ENCODE data around the gene SLC16A8. TPM values are rescaled to one million over a fixed set of nuclear protein-coding genes. Genes with fewer than 3 reads are reported as not detected.

SLC16A8 gene
- total and polyA plus RNA-seq, 10 of the 15 experiments (the other 5 are each of a cell fraction or from before 2014, with no cell fraction given): not detected

DNA sequence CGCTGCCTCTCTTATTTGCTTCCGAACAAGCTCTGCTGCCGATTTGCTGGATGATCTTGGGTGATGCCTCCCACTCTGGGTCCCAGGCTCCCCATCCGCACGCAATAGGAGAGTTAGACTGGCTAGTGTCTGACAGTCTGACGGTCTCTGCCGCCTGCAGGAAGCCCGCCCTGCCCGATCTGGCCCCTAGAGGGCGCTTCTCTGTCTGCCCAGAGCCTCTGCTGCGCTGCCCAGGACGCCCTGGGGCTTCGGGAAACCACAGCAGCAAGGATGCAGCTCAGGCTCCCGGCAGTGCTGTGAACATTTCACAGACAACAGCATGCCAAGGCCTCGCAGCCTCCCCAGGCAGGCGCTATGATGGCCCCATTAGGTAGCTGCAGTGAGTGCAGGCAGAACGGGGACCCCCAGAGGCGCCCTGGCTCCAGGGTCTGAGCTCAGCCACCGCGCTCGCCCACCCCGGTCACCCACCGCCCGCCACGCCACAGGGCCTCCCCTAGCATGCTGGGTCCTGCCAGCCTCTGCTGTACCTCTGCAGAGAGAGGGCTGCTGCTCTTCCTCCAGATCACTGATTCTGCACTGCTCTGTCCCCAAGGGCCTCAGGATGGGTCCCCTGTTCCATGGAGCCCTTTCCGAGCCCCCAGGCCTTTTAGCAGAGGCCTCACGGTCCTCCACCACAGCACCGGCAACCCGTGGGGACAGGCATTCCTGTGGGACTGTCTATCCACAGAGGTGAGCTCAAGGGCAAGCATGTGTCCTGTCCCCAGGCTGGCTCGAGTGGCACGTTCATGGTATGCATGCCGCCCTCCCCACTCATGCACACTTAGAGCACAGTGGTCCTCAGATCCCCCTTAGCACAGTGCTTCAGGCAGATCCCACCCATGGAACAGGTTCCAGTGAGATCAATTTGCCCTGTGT is 30.8 kb upstream of the SLC16A8 start (continued):
- TF ChIP-seq TCF3 (IDR thresholded peaks at IDR 0.05; ENCODE audit: borderline replicate concordance, insufficient read depth, low read depth, low read length) (no peak), CBX5 (IDR thresholded peaks at IDR 0.05; ENCODE audit: low read depth) (no peak), RAD21 (IDR thresholded peaks at IDR 0.05; ENCODE audit: insufficient read depth, low read depth, low read length) (peak; percentile 75), PAX8 (IDR thresholded peaks at IDR 0.05) (no peak), WRNIP1 (IDR thresholded peaks at IDR 0.05; ENCODE audit: borderline replicate concordance, low read depth, low read length) (no peak), MYC (IDR thresholded peaks at IDR 0.05; ENCODE audit: insufficient read depth, insufficient read length, insufficient replicate concordance, low read length, severe bottlenecking) (no peak), NFXL1 (IDR thresholded peaks at IDR 0.05; ENCODE audit: borderline replicate concordance) (no peak), FOXK2 (IDR thresholded peaks at IDR 0.05) (no peak), MEF2A (IDR thresholded peaks at IDR 0.05; ENCODE audit: insufficient read depth, low read depth, low read length) (no peak), NR2C2 (IDR thresholded peaks at IDR 0.05; ENCODE audit: borderline replicate concordance, control insufficient read depth, insufficient read length, low read depth) (no peak), RFX5 (IDR thresholded peaks at IDR 0.05; ENCODE audit: low read depth, low read length) (no peak), ZNF207 (IDR thresholded peaks at IDR 0.05; ENCODE audit: borderline replicate concordance) (no peak), BCL11A (IDR thresholded peaks at IDR 0.05; ENCODE audit: low read depth, low read length) (no peak), HCFC1 (IDR thresholded peaks at IDR 0.05; ENCODE audit: low read length) (no peak)
- TF ChIP-seq, protein P1, sequence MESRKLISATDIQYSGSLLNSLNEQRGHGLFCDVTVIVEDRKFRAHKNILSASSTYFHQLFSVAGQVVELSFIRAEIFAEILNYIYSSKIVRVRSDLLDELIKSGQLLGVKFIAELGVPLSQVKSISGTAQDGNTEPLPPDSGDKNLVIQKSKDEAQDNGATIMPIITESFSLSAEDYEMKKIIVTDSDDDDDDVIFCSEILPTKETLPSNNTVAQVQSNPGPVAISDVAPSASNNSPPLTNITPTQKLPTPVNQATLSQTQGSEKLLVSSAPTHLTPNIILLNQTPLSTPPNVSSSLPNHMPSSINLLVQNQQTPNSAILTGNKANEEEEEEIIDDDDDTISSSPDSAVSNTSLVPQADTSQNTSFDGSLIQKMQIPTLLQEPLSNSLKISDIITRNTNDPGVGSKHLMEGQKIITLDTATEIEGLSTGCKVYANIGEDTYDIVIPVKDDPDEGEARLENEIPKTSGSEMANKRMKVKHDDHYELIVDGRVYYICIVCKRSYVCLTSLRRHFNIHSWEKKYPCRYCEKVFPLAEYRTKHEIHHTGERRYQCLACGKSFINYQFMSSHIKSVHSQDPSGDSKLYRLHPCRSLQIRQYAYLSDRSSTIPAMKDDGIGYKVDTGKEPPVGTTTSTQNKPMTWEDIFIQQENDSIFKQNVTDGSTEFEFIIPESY (IDR thresholded peaks at IDR 0.05): no peak
- TF ChIP-seq, protein P2, sequence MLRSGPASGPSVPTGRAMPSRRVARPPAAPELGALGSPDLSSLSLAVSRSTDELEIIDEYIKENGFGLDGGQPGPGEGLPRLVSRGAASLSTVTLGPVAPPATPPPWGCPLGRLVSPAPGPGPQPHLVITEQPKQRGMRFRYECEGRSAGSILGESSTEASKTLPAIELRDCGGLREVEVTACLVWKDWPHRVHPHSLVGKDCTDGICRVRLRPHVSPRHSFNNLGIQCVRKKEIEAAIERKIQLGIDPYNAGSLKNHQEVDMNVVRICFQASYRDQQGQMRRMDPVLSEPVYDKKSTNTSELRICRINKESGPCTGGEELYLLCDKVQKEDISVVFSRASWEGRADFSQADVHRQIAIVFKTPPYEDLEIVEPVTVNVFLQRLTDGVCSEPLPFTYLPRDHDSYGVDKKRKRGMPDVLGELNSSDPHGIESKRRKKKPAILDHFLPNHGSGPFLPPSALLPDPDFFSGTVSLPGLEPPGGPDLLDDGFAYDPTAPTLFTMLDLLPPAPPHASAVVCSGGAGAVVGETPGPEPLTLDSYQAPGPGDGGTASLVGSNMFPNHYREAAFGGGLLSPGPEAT (IDR thresholded peaks at IDR 0.05; ENCODE audit: low read depth): no peak
- TF ChIP-seq, protein P3, sequence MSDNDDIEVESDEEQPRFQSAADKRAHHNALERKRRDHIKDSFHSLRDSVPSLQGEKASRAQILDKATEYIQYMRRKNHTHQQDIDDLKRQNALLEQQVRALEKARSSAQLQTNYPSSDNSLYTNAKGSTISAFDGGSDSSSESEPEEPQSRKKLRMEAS (IDR thresholded peaks at IDR 0.05; ENCODE audit: low read depth, low read length): no peak
- TF ChIP-seq, protein P4, sequence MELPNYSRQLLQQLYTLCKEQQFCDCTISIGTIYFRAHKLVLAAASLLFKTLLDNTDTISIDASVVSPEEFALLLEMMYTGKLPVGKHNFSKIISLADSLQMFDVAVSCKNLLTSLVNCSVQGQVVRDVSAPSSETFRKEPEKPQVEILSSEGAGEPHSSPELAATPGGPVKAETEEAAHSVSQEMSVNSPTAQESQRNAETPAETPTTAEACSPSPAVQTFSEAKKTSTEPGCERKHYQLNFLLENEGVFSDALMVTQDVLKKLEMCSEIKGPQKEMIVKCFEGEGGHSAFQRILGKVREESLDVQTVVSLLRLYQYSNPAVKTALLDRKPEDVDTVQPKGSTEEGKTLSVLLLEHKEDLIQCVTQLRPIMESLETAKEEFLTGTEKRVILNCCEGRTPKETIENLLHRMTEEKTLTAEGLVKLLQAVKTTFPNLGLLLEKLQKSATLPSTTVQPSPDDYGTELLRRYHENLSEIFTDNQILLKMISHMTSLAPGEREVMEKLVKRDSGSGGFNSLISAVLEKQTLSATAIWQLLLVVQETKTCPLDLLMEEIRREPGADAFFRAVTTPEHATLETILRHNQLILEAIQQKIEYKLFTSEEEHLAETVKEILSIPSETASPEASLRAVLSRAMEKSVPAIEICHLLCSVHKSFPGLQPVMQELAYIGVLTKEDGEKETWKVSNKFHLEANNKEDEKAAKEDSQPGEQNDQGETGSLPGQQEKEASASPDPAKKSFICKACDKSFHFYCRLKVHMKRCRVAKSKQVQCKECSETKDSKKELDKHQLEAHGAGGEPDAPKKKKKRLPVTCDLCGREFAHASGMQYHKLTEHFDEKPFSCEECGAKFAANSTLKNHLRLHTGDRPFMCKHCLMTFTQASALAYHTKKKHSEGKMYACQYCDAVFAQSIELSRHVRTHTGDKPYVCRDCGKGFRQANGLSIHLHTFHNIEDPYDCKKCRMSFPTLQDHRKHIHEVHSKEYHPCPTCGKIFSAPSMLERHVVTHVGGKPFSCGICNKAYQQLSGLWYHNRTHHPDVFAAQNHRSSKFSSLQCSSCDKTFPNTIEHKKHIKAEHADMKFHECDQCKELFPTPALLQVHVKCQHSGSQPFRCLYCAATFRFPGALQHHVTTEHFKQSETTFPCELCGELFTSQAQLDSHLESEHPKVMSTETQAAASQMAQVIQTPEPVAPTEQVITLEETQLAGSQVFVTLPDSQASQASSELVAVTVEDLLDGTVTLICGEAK (IDR thresholded peaks at IDR 0.05; ENCODE audit: borderline replicate concordance): no peak
- TF ChIP-seq, protein P5, sequence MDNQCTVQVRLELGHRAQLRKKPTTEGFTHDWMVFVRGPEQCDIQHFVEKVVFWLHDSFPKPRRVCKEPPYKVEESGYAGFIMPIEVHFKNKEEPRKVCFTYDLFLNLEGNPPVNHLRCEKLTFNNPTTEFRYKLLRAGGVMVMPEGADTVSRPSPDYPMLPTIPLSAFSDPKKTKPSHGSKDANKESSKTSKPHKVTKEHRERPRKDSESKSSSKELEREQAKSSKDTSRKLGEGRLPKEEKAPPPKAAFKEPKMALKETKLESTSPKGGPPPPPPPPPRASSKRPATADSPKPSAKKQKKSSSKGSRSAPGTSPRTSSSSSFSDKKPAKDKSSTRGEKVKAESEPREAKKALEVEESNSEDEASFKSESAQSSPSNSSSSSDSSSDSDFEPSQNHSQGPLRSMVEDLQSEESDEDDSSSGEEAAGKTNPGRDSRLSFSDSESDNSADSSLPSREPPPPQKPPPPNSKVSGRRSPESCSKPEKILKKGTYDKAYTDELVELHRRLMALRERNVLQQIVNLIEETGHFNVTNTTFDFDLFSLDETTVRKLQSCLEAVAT (IDR thresholded peaks at IDR 0.05): no peak

Measured in GM12878 (cell line).